NCI-H526 (cell line): Measurements from ENCODE around the gene RASSF5.
"Not testable (repeated sequence)": the region's sequence is repeated elsewhere in the genome, so short reads cannot be mapped to it uniquely, and the experiment has no call there.

ENCODE experiments used
- DNase-seq, 2 experiments: peaks; one replicate each; lab custom pipeline; 2025; lab: John Stamatoyannopoulos, UW

RASSF5 gene

GRCh38 chr1:206570529-206570928 lies 63.2 kb downstream of the RASSF5 start:
- DNase-seq = no peak

GRCh38 chr1:206572835-206573234 lies 65.5 kb downstream of the RASSF5 start:
- DNase-seq = no peak

GRCh38 chr1:206573319-206573718 lies 66.0 kb downstream of the RASSF5 start:
- no peak for DNase-seq

GRCh38 chr1:206573762-206574161 lies 66.4 kb downstream of the RASSF5 start:
- DNase-seq = no peak

- no peak for DNase-seq
Observed at GRCh38 chr1:206575165-206575893, 68.0 kb downstream of the RASSF5 start.

GRCh38 chr1:206575894-206576737 lies 68.8 kb downstream of the RASSF5 start:
- no peak for DNase-seq

- DNase-seq = no peak
Observed at GRCh38 chr1:206577626-206578025, 70.3 kb downstream of the RASSF5 start.

GRCh38 chr1:206578068-206578977 lies 71.0 kb downstream of the RASSF5 start:
- no peak for DNase-seq

GRCh38 chr1:206578978-206579374 lies 71.6 kb downstream of the RASSF5 start:
- no peak for DNase-seq

- no peak for DNase-seq
Observed at GRCh38 chr1:206579747-206580437, 72.6 kb downstream of the RASSF5 start.

- no peak for DNase-seq
Observed at GRCh38 chr1:206580438-206581113, 73.2 kb downstream of the RASSF5 start.

GRCh38 chr1:206581114-206581497 lies 73.8 kb downstream of the RASSF5 start:
- DNase-seq = not testable (repeated sequence)

GRCh38 chr1:206581571-206581981 lies 74.2 kb downstream of the RASSF5 start:
- no peak for DNase-seq

- DNase-seq = no peak
Observed at GRCh38 chr1:206582537-206582936, 75.2 kb downstream of the RASSF5 start.

GRCh38 chr1:206582971-206583706 lies 75.8 kb downstream of the RASSF5 start:
- no peak for DNase-seq

GRCh38 chr1:206583707-206584648 lies 76.6 kb downstream of the RASSF5 start:
- DNase-seq = peak; percentile 4 to 58

- no peak for DNase-seq
Observed at GRCh38 chr1:206584683-206585082, 77.4 kb downstream of the RASSF5 start.

- DNase-seq = no peak
Observed at GRCh38 chr1:206586501-206587445, 79.4 kb downstream of the RASSF5 start.
